HG03442 (cell line): ENCODE results near the gene MXI1.
A peak's percentile ranks its signal among the peaks of the same experiment; 100 is the strongest.
"Not testable (repeated sequence)": the region's sequence is repeated elsewhere in the genome, so short reads cannot be mapped to it uniquely, and the experiment has no call there.

Experiments
- ATAC-seq: cut with Tn5 transposase; IDR thresholded peaks from one replicate; pipeline ENCODE4 v1.9.1; 2021; ENCODE audit warnings: mild to moderate bottlenecking, moderate library complexity; ENCODE audit not compliant: unreplicated experiment

Gene MXI1

GRCh38 chr10:110181451-110181850 is 26.0 kb upstream of the MXI1 start:
- ATAC-seq = no peak

DNA sequence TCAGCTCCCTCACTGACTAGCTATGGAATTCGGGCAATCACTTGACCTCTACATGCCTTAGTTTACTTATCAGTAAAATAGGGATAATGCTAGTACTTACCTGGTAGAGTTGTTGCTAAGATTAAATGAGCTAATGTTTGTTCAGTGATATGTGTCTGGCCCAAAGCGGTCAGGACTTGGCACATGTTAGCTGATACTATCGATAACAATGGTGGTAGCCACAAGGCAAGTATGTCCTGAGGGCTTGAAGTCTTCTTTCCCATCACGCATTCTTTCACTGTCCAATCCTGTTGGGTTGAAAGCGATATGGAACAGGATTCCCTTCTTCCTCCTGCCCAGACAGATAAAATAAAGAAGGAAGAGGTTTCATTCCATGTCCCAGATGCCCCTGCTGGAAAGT is 25.5 kb upstream of the MXI1 start:
- ATAC-seq = no peak

GRCh38 chr10:110184398-110184797 is 23.0 kb upstream of the MXI1 start:
- no peak for ATAC-seq

- ATAC-seq = not testable (repeated sequence)
Observed at GRCh38 chr10:110185646-110186182, 21.7 kb upstream of the MXI1 start.

GRCh38 chr10:110190170-110190569 is 17.2 kb upstream of the MXI1 start:
- ATAC-seq = no peak

- ATAC-seq = peak; percentile 78
Observed at GRCh38 chr10:110192552-110192951, 14.9 kb upstream of the MXI1 start.

DNA sequence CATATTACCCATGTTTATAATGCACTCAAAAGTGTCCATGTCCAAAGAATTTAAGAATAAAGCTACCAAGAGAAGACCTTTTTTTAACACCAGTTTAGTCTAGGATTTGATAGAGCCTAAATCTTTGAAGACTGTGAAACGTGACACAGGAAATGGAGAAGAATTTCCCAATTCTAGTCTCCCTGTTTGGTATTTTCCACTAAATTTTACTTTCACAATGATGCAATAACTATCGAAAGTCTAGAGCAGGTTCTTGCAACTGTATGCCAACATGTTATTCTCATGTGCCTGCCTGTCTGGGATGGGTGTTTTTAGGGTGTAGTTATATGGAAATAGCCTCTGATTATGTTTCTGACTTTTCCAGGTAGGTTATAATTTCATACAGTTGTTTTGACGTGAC is 6.9 kb upstream of the MXI1 start:
- no peak for ATAC-seq

DNA sequence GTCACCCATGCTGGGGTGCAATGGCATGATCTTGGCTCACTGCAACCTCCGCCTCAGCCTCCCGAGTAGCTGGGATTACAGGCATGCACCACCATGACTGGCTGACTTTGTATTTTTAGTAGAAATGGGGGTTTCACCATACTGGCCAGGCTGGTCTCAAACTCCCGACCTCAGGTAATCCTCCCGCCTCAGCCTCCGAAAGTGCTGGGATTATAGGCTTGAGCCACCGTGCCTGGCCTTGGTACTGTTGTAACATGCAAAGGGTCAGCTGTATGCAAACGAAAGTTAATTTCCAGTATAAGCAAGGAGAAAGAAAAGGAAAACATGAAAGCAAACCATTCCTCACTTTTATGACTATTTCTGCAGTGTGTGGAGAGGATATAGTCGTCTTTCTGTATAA is 6.4 kb upstream of the MXI1 start:
- not testable (repeated sequence) for ATAC-seq

- ATAC-seq = no peak
Observed at GRCh38 chr10:110203500-110204455, 3.6 kb upstream of the MXI1 start.

GRCh38 chr10:110205051-110205675 is 2.2 kb upstream of the MXI1 start:
- no peak for ATAC-seq

GRCh38 chr10:110207805-110208613 is 604 bp downstream of the MXI1 start:
- ATAC-seq = no peak

- ATAC-seq = no peak
Observed at GRCh38 chr10:110208614-110209453, 1.4 kb downstream of the MXI1 start.

DNA sequence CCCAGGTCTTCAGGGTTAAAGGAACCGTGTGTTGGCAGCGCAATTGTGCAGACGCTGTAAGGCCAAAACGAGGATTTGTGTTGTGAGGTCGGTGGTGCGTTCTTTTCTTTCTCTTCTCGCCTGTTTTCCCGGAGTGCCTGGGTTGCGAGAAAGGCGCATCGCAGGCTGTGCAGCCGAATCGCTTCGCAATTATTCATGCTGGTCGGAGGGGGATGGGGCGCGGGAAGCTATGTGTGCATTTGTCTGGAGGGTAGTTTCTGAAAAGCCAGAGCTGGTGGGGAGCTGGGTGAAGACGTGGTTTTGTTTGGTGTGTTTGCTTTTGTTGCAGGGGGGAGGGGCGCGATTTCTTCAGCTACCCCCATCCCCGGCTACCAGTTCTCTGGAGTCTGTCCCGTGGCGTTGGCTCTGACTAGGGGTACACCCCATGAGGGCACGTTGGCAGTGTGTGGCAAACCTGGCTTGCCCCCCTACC is 2.1 kb downstream of the MXI1 start:
- no peak for ATAC-seq

DNA sequence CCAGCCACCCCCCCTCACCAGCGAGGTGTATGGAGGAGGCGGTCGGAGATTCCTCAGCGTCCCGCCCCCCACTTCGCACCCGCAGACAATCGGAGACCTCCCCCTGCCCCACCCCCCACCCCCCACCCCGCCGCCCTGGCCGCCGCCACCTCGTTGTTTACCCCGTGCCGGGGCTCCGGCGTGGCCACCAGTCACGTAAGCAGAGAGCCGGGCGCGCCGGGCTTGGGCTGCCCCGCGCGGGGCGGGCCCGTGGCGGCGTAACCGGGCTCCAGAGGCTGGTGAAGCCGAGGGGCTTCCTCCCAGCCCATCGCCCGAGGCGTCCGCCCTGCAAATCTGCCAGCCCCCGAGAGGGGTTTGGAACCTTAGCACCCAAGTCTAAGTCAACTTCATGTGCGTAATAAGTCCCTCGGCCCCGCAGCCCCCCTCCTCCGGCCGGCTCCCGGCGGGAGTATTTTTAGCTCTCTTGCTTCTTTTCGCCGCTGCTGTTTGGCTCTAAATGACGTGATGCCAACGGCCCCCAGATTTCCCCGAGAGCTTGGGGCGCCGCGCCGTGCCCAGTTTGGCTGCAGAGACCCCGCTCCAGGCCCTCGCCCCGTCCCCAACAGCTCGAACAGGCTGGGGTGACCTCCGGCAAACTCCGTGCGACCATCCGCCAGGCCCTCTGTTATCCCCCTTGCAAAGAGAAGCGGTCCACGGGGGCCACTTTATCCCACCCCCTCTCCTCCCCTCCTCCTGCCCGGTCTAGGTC is 2.7 kb downstream of the MXI1 start:
- ATAC-seq = no peak

- peak; percentile 66 for ATAC-seq
Observed at GRCh38 chr10:110210674-110211464, 3.5 kb downstream of the MXI1 start.

DNA sequence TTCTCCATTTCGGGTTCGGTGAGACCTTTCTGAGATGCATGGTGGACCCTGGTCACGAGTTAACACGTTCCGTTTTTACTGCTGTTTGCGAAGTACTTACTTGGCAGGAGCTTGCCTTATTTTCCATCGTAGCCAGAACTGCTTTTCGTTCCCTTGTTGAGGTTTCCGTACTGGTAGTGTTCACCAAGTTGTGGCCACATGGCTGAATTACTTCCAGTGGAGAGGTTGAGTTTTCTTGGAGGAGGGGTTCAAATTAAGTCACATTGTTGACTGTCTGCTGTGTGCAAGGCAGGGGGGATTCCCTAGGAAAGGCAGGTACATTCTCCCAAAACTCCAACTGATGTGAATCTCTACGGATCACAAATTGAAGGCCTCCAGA is 4.0 kb downstream of the MXI1 start:
- no peak for ATAC-seq

DNA sequence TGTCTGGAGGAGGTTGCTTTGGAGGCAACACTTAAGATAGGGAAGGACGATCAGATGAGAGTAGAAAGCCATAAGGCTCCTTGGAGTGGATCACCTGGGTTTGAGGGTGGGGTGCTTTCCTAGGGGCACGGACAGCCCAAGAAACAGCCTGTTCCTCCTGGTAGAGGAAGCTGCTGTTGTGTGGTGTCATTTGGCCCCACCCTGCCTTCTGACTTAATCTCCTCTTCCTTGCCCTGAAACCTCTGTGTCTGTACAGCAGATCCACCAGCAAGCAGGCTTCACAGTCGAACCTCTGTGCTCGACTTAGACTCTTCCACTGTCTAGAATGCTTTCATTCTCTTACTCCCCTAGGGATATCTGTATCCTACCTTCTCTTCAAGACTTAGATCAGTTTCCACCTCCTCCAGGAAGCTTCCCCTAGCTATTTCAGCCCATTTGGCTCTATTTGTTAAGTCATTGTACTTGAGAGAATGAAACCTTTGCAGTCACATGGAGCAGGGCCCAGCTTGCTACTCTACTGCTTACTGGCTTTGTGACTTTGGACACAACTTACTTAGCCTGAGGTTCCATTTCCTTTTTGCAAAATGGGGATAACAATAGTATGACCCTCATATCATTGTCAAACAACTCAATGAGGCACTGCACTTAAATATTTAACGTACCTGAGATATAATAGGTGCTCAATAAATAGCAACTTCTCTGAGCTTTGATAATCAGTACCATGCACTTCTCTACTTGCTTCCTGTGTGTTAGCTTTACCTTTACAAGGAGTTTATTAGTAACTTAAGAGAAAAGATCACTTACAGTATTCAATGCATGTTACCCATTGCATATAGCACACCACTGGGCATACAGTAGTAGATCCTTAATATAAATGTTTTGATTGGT is 5.0 kb downstream of the MXI1 start:
- no peak for ATAC-seq

DNA sequence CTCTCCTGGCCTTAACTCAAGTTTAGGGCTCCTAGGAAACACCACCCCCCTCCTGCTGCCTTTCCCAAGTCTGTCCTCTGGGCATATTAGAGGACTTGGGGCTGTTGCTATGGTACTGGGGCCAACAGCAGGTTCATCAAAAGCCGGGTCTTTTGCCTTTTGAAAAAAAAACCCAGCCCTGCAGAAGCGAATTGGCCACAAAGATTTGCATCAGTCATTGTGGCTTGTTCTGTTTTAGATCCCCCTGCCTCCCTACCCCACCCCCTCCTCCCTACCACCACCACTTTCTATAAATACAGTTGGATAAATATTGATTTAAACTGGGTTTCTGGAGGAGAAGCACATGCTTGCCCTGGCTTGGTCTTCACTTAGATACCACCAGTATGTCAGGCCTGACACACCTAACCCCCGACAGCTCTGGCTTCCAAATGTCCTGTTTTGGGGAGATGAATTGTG is 7.0 kb downstream of the MXI1 start:
- ATAC-seq = no peak
